HepG2 (cell line): ENCODE data around the gene STK11. TPM values are rescaled to one million over a fixed set of nuclear protein-coding genes. Genes with fewer than 3 reads are reported as not detected.

Experiments used
- AGO2 ChIP-seq: fragments of 200-400 bp; formaldehyde crosslinking; optimal IDR thresholded peaks from 2 replicates; pipeline ENCODE3; 2017; ENCODE audit warnings: mild to moderate bottlenecking, low read depth, low read length, moderate library complexity
- ATF4 ChIP-seq, 2 experiments: fragments of 450-650 bp in 1 of 2; sonication (generic) in 1 of 2; formaldehyde crosslinking; IDR thresholded peaks; 2 replicates each; pipeline versions ENCODE4 v1.5.0 to v1.8.0; 2020 to 2022; ENCODE audit warnings: mild to moderate bottlenecking in 1 of 2, missing genetic modification reagents in 1 of 2
- CCDC6 ChIP-seq: sonication (generic); formaldehyde crosslinking; IDR thresholded peaks from 2 replicates; pipeline ENCODE4 v1.8.1; 2022; ENCODE audit warnings: mild to moderate bottlenecking, missing genetic modification reagents, moderate library complexity
- FOXK1 ChIP-seq: sonication (generic); formaldehyde crosslinking; IDR thresholded peaks from 2 replicates; pipeline ENCODE4 v1.4.0; 2020; ENCODE audit warnings: low read depth, missing genetic modification reagents, borderline replicate concordance
- GTF3A ChIP-seq: sonication (generic); formaldehyde crosslinking; conservative IDR thresholded peaks from 2 replicates; pipeline ENCODE4 v1.4.0; 2020; ENCODE audit warnings: mild to moderate bottlenecking, missing genetic modification reagents
- HNRNPK ChIP-seq: fragments of 200-400 bp; formaldehyde crosslinking; IDR thresholded peaks from 2 replicates; pipeline ENCODE4 v1.6.1; 2018; ENCODE audit warnings: low read length, low read depth, moderate library complexity, mild to moderate bottlenecking; ENCODE audit not compliant: poor library complexity, severe bottlenecking
- HNRNPLL ChIP-seq: fragments of 200-400 bp; formaldehyde crosslinking; IDR thresholded peaks from 2 replicates; pipeline ENCODE4 v1.6.1; 2017; ENCODE audit warnings: mild to moderate bottlenecking, low read depth, low read length; ENCODE audit not compliant: poor library complexity, severe bottlenecking
- JUND ChIP-seq: sonication (generic); formaldehyde crosslinking; IDR thresholded peaks from 2 replicates; pipeline ENCODE4 v1.8.0; 2022; ENCODE audit warnings: mild to moderate bottlenecking, missing genetic modification reagents
- MTA1 ChIP-seq: sonication (generic); formaldehyde crosslinking; IDR thresholded peaks from 2 replicates; pipeline ENCODE4 v1.4.0; 2020; ENCODE audit warnings: missing genetic modification reagents, mild to moderate bottlenecking, borderline replicate concordance
- POLR2A ChIP-seq, 2 experiments: IDR thresholded peaks; 2 replicates each; pipeline ENCODE4 v1.6.1; 2011; ENCODE audit warnings: low read depth in 2 of 2, low read length in 2 of 2, mild to moderate bottlenecking in 1 of 2, moderate library complexity in 1 of 2; ENCODE audit not compliant: insufficient read depth in 1 of 2
- SALL1 ChIP-seq: sonication (generic); formaldehyde crosslinking; IDR thresholded peaks from 2 replicates; pipeline ENCODE4 v1.8.0; 2022; ENCODE audit warnings: mild to moderate bottlenecking, missing genetic modification reagents
- SKI ChIP-seq: fragments of 450-650 bp; IDR thresholded peaks from one replicate; pipeline ENCODE4 v1.6.1; 2018; ENCODE audit warnings: mild to moderate bottlenecking; ENCODE audit not compliant: partially characterized antibody
- ZNF264 ChIP-seq: sonication (generic); formaldehyde crosslinking; IDR thresholded peaks from 2 replicates; pipeline ENCODE4 v1.4.0; 2020; ENCODE audit warnings: missing genetic modification reagents
- ZNF333 ChIP-seq: sonication (generic); formaldehyde crosslinking; IDR thresholded peaks from 2 replicates; pipeline ENCODE4 v1.4.0; 2020; ENCODE audit warnings: mild to moderate bottlenecking, missing genetic modification reagents, borderline replicate concordance
- ZNF430 ChIP-seq: sonication (generic); formaldehyde crosslinking; IDR thresholded peaks from 2 replicates; pipeline ENCODE4 v1.9.0; 2021; ENCODE audit warnings: mild to moderate bottlenecking, missing genetic modification reagents
- ZNF431 ChIP-seq: sonication (generic); formaldehyde crosslinking; IDR thresholded peaks from 2 replicates; pipeline ENCODE4 v1.9.0; 2022; ENCODE audit warnings: missing genetic modification reagents, low read depth, mild to moderate bottlenecking, borderline replicate concordance
- ZNF660 ChIP-seq: sonication (generic); formaldehyde crosslinking; IDR thresholded peaks from 2 replicates; pipeline ENCODE4 v1.5.1; 2020; ENCODE audit warnings: mild to moderate bottlenecking, low read depth, missing genetic modification reagents, borderline replicate concordance
- ZNF788 ChIP-seq: sonication (generic); formaldehyde crosslinking; IDR thresholded peaks from 2 replicates; pipeline ENCODE4 v1.5.0; 2020; ENCODE audit warnings: mild to moderate bottlenecking, missing genetic modification reagents, borderline replicate concordance
- ZNF790 ChIP-seq: sonication (generic); formaldehyde crosslinking; IDR thresholded peaks from 2 replicates; pipeline ENCODE4 v1.8.0; 2022; ENCODE audit warnings: missing genetic modification reagents, mild to moderate bottlenecking, borderline replicate concordance
- polyA plus RNA-seq, 8 experiments: library from polyadenylated mRNA; depleted of rRNA in 3 of 8; stranded (reverse) in 7 of 8; unstranded in 1 of 8; fragments of >200 nt; fragmentation: Illumina TruSeq in 4 of 8; extraction: Trizol in 4 of 8; gene quantifications; 2 replicates each; pipeline versions ENCODE4 v1.2.1 to v1.2.3, GENCODE V29; 2011 to 2016; ENCODE audit warnings: low read depth in 4 of 8, missing spikeins in 1 of 8, mixed read lengths in 1 of 8; ENCODE audit not compliant: insufficient read depth in 1 of 8
- total RNA-seq, 5 experiments: library from RNA; depleted of rRNA; stranded (reverse); fragments of >200 nt; fragmentation: Illumina TruSeq; extraction: Trizol; gene quantifications; 2 replicates each; pipeline ENCODE4 v1.2.3, GENCODE V29; 2016; ENCODE audit warnings: low read depth in 1 of 5
- TF ChIP-seq, protein P1 (sequence below): sonication (generic); formaldehyde crosslinking; IDR thresholded peaks from 2 replicates; pipeline ENCODE4 v1.4.0; 2020; ENCODE audit warnings: missing genetic modification reagents
- TF ChIP-seq, protein P2 (sequence below): sonication (generic); formaldehyde crosslinking; conservative IDR thresholded peaks from 2 replicates; pipeline ENCODE4 v1.8.0; 2022; ENCODE audit warnings: low read depth, missing genetic modification reagents
- TF ChIP-seq, protein P3 (sequence below): IDR thresholded peaks from 2 replicates; pipeline ENCODE4 v1.6.1; 2016

Gene STK11
- total and polyA plus RNA-seq, 2 of the 13 experiments (the other 11 are each of a cell fraction or from before 2014, with no cell fraction given), result 27.5 to 43.6 TPM

- TF ChIP-seq ZNF333 (0 out of 2 replicates have a peak, but pooled peaks have one; percentile 55), ZNF430 (CRISPR knock-in tag) (0 out of 2 replicates have a peak, but pooled peaks have one; percentile 43), ZNF431 (CRISPR knock-in tag) (peak; percentile 28; the same call in 1 of the 2 replicates), CCDC6 (CRISPR knock-in tag) (0 out of 2 replicates have a peak, but pooled peaks have one; percentile 11), HNRNPK (peak; percentile 5), ZNF264 (no peak), POLR2A (IDR thresholded peaks at IDR 0.05; ENCODE audit: insufficient read depth in 1 of 2, low read depth in 2 of 2, low read length in 2 of 2) (peak; percentile 51 to 57; a peak in 3 of 4 replicates), GTF3A (CRISPR knock-in tag) (no peak), ZNF788 (CRISPR knock-in tag) (peak; percentile 16; the same call in 1 of the 2 replicates), ATF4 (CRISPR knock-in tag; IDR thresholded peaks at IDR 0.05) (0 out of 4 replicates have a peak, but pooled peaks of 1 of the 2 experiments have one; percentile 39), HNRNPLL (peak; percentile 15), AGO2 (peak; percentile 97), ZNF660 (no peak), ZNF790 (CRISPR knock-in tag) (peak; percentile 73; the same call in 1 of the 2 replicates), SALL1 (CRISPR knock-in tag) (0 out of 2 replicates have a peak, but pooled peaks have one; percentile 16), SKI (peak; percentile 28), FOXK1 (peak; percentile 41; the same call in 1 of the 2 replicates), JUND (0 out of 2 replicates have a peak, but pooled peaks have one; percentile 40), MTA1 (0 out of 2 replicates have a peak, but pooled peaks have one; percentile 0)
- TF ChIP-seq, protein P1, sequence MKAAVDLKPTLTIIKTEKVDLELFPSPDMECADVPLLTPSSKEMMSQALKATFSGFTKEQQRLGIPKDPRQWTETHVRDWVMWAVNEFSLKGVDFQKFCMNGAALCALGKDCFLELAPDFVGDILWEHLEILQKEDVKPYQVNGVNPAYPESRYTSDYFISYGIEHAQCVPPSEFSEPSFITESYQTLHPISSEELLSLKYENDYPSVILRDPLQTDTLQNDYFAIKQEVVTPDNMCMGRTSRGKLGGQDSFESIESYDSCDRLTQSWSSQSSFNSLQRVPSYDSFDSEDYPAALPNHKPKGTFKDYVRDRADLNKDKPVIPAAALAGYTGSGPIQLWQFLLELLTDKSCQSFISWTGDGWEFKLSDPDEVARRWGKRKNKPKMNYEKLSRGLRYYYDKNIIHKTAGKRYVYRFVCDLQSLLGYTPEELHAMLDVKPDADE, result peak; percentile 55; the same call in 1 of the 2 replicates
- TF ChIP-seq, protein P2, sequence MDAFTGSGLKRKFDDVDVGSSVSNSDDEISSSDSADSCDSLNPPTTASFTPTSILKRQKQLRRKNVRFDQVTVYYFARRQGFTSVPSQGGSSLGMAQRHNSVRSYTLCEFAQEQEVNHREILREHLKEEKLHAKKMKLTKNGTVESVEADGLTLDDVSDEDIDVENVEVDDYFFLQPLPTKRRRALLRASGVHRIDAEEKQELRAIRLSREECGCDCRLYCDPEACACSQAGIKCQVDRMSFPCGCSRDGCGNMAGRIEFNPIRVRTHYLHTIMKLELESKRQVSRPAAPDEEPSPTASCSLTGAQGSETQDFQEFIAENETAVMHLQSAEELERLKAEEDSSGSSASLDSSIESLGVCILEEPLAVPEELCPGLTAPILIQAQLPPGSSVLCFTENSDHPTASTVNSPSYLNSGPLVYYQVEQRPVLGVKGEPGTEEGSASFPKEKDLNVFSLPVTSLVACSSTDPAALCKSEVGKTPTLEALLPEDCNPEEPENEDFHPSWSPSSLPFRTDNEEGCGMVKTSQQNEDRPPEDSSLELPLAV (CRISPR knock-in tag), result no peak
- TF ChIP-seq, protein P3, sequence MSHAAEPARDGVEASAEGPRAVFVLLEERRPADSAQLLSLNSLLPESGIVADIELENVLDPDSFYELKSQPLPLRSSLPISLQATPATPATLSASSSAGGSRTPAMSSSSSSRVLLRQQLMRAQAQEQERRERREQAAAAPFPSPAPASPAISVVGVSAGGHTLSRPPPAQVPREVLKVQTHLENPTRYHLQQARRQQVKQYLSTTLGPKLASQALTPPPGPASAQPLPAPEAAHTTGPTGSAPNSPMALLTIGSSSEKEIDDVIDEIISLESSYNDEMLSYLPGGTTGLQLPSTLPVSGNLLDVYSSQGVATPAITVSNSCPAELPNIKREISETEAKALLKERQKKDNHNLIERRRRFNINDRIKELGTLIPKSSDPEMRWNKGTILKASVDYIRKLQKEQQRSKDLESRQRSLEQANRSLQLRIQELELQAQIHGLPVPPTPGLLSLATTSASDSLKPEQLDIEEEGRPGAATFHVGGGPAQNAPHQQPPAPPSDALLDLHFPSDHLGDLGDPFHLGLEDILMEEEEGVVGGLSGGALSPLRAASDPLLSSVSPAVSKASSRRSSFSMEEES (CRISPR knock-in tag), result peak; percentile 64; the same call in 1 of the 2 replicates
Observed at GRCh38 chr19:1251330-1252220, 46.0 kb downstream of the STK11 start (continued).
